Glutamatergic neuron (in vitro differentiated cells): ENCODE measurements around the gene IL9R. TPM values are rescaled to one million over a fixed set of nuclear protein-coding genes. Genes with fewer than 3 reads are reported as not detected.
"Not testable (repeated sequence)": the region's sequence is repeated elsewhere in the genome, so short reads cannot be mapped to it uniquely, and the experiment has no call there.

Experiments used
- DNase-seq: peaks from one replicate; pipeline ENCODE4 v3.0.0; 2022
- H3K27ac Mint-ChIP-seq: one replicate; pipeline ENCODE4 v1.8.0; 2020; ENCODE audit warnings: mild to moderate bottlenecking, mixed read lengths, inconsistent platforms; ENCODE audit not compliant: unreplicated experiment
- H3K27me3 Mint-ChIP-seq: one replicate; pipeline ENCODE4 v1.8.0; 2020; ENCODE audit warnings: mild to moderate bottlenecking, moderate library complexity, mixed read lengths, inconsistent platforms; ENCODE audit not compliant: unreplicated experiment
- H3K36me3 Mint-ChIP-seq: one replicate; pipeline ENCODE4 v1.8.0; 2020; ENCODE audit warnings: mild to moderate bottlenecking, mixed read lengths, inconsistent platforms; ENCODE audit not compliant: unreplicated experiment
- H3K4me1 Mint-ChIP-seq: one replicate; pipeline ENCODE4 v1.8.0; 2020; ENCODE audit warnings: mild to moderate bottlenecking, low read depth, mixed read lengths, inconsistent platforms; ENCODE audit not compliant: unreplicated experiment
- H3K4me3 Mint-ChIP-seq: one replicate; pipeline ENCODE4 v1.8.0; 2020; ENCODE audit warnings: mild to moderate bottlenecking, mixed read lengths, inconsistent platforms; ENCODE audit not compliant: unreplicated experiment
- H3K9me3 Mint-ChIP-seq: one replicate; pipeline ENCODE4 v1.8.0; 2020; ENCODE audit warnings: mild to moderate bottlenecking, moderate library complexity, mixed read lengths, inconsistent platforms; ENCODE audit not compliant: unreplicated experiment
- CTCF ChIP-seq: fragments of 200-600 bp; sonication (generic); IDR thresholded peaks from one replicate; pipeline ENCODE4 v1.5.0; 2021; ENCODE audit not compliant: partially characterized antibody, unreplicated experiment
- total RNA-seq: library from RNA; stranded (reverse); fragmentation: NEBNext Ultra II Directional; extraction: Animal tissue kit (Norgen Biotek cat#: 25700); gene quantifications from one replicate; pipeline ENCODE4 v1.2.1, GENCODE V29; 2021; ENCODE audit not compliant: unreplicated experiment

The IL9R gene
- total RNA-seq, 1 donor from 2014 or later = not detected

GRCh38 chrX:156004740-156005139 lies 7.2 kb downstream of the IL9R start:
- peaks cover 7% of the 10 kb centered on the region for H3K27me3 Mint-ChIP-seq
- no peak for DNase-seq
- peaks cover 14% of the 10 kb centered on the region for H3K9me3 Mint-ChIP-seq

GRCh38 chrX:156005144-156005543 lies 7.6 kb downstream of the IL9R start:
- H3K9me3 Mint-ChIP-seq = peaks cover 13% of the 10 kb centered on the region
- no peaks in the 10 kb centered on the region for H3K36me3 Mint-ChIP-seq
- no peak overlapping the region for H3K27ac Mint-ChIP-seq
- no peak for DNase-seq
- peaks cover 7% of the 10 kb centered on the region for H3K27me3 Mint-ChIP-seq
- peaks cover 3% of the 10 kb centered on the region for H3K4me1 Mint-ChIP-seq
- TF ChIP-seq CTCF = no peak
- H3K4me3 Mint-ChIP-seq = peak overlapping the region; percentile 0

More at GRCh38 chrX:156004740-156005139, 7.2 kb downstream of the IL9R start:
- Mint-ChIP-seq H3K27ac (no peak overlapping the region), H3K4me3 (peak overlapping the region; percentile 0), H3K36me3 (no peaks in the 10 kb centered on the region), H3K4me1 (peaks cover 3% of the 10 kb centered on the region)
- no peak for TF ChIP-seq CTCF

GRCh38 chrX:156006468-156006867 lies 9.0 kb downstream of the IL9R start:
- H3K27ac Mint-ChIP-seq, H3K4me1 Mint-ChIP-seq, H3K4me3 Mint-ChIP-seq, DNase-seq, H3K36me3 Mint-ChIP-seq, H3K27me3 Mint-ChIP-seq: not testable (repeated sequence)
- peaks cover 13% of the 10 kb centered on the region for H3K9me3 Mint-ChIP-seq

- not testable (repeated sequence) for H3K27me3 Mint-ChIP-seq, H3K36me3 Mint-ChIP-seq, H3K9me3 Mint-ChIP-seq, H3K4me3 Mint-ChIP-seq, H3K4me1 Mint-ChIP-seq, DNase-seq, H3K27ac Mint-ChIP-seq
Measured at GRCh38 chrX:156008379-156008778, 10.9 kb downstream of the IL9R start.

- H3K9me3 Mint-ChIP-seq = peaks cover 6% of the 10 kb centered on the region
- H3K4me1 Mint-ChIP-seq = peaks cover 3% of the 10 kb centered on the region
- no peak for TF ChIP-seq CTCF
- DNase-seq = no peak
- H3K27ac Mint-ChIP-seq = no peak overlapping the region
- peaks cover 7% of the 10 kb centered on the region for H3K27me3 Mint-ChIP-seq
- H3K4me3 Mint-ChIP-seq = no peak overlapping the region
- no peaks in the 10 kb centered on the region for H3K36me3 Mint-ChIP-seq
Measured at GRCh38 chrX:156008915-156009314, 11.4 kb downstream of the IL9R start.

- not testable (repeated sequence) for H3K27ac Mint-ChIP-seq, H3K4me3 Mint-ChIP-seq, H3K4me1 Mint-ChIP-seq, DNase-seq, H3K9me3 Mint-ChIP-seq, H3K27me3 Mint-ChIP-seq, H3K36me3 Mint-ChIP-seq
Measured at GRCh38 chrX:156009691-156010090, 12.2 kb downstream of the IL9R start.

GRCh38 chrX:156013286-156013953 lies 15.9 kb downstream of the IL9R start:
- not testable (repeated sequence) for H3K36me3 Mint-ChIP-seq, H3K4me1 Mint-ChIP-seq, H3K4me3 Mint-ChIP-seq, H3K9me3 Mint-ChIP-seq, H3K27ac Mint-ChIP-seq, DNase-seq, H3K27me3 Mint-ChIP-seq

GRCh38 chrX:156019846-156020245 lies 22.4 kb downstream of the IL9R start:
- H3K9me3 Mint-ChIP-seq, H3K36me3 Mint-ChIP-seq, H3K27me3 Mint-ChIP-seq, H3K4me3 Mint-ChIP-seq, DNase-seq, H3K4me1 Mint-ChIP-seq, H3K27ac Mint-ChIP-seq: not testable (repeated sequence)

GRCh38 chrX:156023002-156023401 lies 25.5 kb downstream of the IL9R start:
- H3K27ac Mint-ChIP-seq, H3K27me3 Mint-ChIP-seq, H3K9me3 Mint-ChIP-seq, H3K36me3 Mint-ChIP-seq, H3K4me1 Mint-ChIP-seq, H3K4me3 Mint-ChIP-seq, DNase-seq: not testable (repeated sequence)
